NOMO-1 (cell line): ENCODE data around the gene SIRT3.
"Not testable (repeated sequence)": the region's sequence is repeated elsewhere in the genome, so short reads cannot be mapped to it uniquely, and the experiment has no call there.

Source experiments
- DNase-seq, 2 experiments: peaks; one replicate each; lab custom pipeline; 2025; ENCODE audit not compliant: unreplicated experiment in 2 of 2; lab: John Stamatoyannopoulos, UW

Gene SIRT3

DNA sequence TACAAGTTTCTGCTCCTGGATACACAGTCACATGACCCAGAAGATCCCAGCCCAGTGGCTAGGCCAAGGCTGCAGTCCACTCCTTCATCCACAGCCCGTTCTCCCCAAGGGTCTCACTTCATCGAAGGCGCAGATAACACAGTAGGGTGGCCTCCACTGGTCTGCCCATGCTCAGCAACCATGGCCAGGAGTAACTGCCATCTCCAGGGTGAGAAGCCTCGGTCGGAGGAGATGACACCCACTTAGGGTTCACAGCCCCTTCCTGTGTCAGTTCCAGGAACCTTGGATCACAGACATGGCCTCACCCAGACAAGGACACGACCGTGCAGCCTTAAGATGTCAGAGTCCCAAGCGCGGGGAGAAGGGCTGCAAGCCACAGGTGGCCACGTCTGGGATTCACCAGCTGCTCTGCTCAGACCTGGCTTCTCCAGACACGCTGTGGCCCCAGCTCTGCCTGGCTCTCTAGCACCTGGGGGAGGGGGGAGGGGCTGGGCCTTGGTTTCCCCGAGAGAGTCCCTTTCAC is 31.5 kb downstream of the SIRT3 start:
- no peak for DNase-seq

- no peak for DNase-seq
Observed at GRCh38 chr11:203945-204586, 32.1 kb downstream of the SIRT3 start.

- no peak for DNase-seq
Observed at GRCh38 chr11:203056-203944, 32.8 kb downstream of the SIRT3 start.

- no peak for DNase-seq
Observed at GRCh38 chr11:202490-202889, 33.7 kb downstream of the SIRT3 start.

DNA sequence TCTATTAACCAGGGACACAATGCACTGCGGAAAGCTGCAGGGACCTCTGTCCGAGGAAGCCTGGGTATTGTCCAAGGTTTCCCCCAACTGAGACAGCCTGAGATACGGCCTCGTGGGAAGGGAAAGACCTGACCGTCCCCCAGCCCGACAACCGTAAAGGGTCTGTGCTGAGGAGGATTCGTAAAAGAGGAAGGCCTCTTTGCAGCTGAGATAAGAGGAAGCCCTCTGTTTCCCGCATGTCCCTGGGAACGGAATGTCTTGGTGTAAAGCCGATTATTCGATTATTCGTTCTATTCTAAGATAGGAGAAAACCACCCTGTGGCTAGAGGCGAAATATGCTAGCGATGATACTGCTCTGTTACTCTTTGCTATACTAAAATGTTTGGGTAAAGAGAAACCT is 34.2 kb downstream of the SIRT3 start:
- no peak for DNase-seq

- no peak for DNase-seq
Observed at GRCh38 chr11:200224-201003, 35.7 kb downstream of the SIRT3 start.

DNA sequence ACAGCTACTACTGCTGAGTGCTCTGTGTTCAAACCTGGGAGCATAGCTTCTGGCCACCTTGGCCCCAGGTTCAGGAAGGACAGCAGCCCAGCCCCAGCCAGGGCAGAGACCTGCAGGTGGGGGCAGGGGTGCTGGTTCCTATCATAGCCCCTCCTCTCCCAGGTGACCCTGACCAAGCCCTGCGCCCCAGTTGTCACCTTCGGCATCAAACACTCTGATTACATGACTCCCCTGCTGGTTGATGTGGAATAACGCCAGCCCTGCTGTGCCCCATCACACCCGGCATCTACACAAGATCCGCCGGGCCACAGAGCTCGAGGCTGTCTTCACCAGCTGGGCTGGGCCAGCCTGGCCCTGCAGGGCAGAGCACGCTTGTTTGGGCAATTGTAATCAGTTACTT is 36.4 kb downstream of the SIRT3 start:
- no peak for DNase-seq

GRCh38 chr11:199004-199581 is 37.0 kb downstream of the SIRT3 start:
- no peak for DNase-seq

DNA sequence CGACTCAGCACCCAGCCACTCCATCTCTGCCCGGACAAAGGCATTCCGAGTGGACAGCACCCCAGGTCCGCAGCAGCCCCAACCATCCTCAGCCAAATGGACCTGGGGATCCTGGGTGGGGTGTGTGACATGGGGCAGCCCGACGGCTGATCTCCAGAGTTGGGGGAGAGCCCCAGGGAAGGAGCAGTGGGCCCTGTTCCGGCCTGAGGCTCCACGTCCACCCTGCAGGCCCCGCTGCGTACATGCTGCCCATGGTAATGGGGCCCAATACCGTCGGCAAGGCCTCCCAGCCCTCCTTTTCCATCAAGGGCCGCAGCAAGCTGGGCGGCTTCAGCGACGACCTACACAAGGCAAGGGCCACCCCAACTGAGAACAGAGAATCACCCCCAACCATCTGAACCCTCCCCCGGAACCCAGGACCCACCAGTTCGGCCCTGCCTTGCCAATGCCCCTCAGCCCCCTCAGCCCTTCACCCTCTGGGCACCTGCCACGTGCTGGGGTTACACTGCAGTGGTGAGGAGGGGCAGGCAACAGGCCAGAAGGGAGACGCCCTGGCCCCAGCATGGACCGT is 37.8 kb downstream of the SIRT3 start:
- no peak for DNase-seq

GRCh38 chr11:197741-198235 is 38.4 kb downstream of the SIRT3 start:
- no peak for DNase-seq

GRCh38 chr11:196786-197731 is 39.1 kb downstream of the SIRT3 start:
- no peak for DNase-seq

DNA sequence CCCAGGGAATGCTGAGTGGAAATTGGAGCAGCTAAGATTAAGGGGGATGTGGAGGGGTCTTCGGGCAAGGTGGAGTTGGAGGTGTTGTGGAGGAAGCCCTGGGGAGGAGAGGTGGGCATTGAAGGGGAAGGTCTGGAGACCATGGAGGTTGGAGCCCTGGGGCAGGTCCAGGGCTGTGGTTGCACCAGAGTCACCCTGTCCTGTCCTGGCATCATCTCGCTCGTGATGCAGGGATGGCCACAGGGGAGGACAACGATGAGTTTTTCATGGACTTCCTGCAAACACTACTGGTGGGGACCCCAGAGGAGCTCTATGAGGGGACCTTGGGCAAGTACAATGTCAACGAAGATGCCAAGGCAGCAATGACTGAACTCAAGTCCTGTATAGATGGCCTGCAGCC is 42.7 kb downstream of the SIRT3 start:
- not testable (repeated sequence) for DNase-seq

- not testable (repeated sequence) for DNase-seq
Observed at GRCh38 chr11:192674-193128, 43.4 kb downstream of the SIRT3 start, which contains the start of gene SCGB1C1. Gene SCGB1C1 (plus strand): TSS chr11:193078. CDS start chr11:193100, 22 bp downstream.

- not testable (repeated sequence) for DNase-seq
Observed at GRCh38 chr11:191490-192478, 44.4 kb downstream of the SIRT3 start.

- DNase-seq = not testable (repeated sequence)
Observed at GRCh38 chr11:190546-190945, 45.6 kb downstream of the SIRT3 start.

DNA sequence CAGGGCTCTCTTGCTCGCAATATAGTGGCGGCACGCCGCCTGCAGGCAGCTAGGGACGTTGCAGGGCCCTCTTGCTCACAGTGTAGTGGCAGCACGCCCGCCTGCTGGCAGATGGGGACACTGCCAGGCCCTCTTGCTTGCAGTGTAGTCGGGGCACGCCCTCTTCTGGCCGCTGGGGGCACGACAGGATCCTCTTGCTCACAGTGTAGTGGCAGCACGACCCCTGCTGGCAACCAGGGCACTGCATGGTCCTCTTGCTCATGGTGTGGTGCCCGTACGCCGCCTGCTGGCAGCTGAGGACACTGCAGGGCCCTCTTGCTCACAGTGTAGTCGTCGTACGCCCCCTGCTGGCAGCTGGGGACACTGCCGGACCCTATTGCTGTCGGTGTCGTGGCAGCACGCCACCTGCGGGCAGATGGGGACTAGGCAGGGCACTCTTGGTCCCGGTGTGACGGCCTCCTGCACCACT is 46.3 kb downstream of the SIRT3 start:
- not testable (repeated sequence) for DNase-seq

DNA sequence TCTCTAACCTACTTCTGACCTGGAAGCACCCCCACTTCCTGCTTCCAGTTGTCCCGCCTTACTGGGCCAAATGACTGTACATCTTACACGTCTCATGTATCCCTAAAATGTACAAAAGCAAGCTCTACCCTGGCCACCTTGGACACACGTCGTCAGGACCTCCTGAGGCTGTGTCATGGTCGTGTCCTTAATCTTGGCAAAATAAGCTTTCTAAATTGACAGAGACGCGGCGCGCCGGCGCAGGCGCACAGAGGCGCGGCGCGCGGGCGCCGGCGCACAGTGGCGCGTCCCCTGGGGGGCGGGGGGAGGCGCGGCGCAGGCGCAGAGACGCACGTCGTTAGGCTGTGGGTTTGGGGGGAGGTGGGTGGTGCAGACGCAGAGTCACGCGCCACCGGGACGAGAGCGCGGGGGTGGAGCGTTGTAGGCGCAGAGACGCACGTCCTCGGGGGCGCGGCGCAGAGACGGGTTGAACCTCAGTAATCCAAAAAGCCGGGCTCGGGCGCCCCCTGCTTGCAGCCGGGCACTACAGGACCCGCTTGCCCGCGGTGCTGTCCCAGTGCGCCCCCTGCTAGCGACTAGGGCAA is 46.9 kb downstream of the SIRT3 start:
- DNase-seq = not testable (repeated sequence)
